ENCODE results near the gene FXYD6.

The FXYD6 gene

DNA sequence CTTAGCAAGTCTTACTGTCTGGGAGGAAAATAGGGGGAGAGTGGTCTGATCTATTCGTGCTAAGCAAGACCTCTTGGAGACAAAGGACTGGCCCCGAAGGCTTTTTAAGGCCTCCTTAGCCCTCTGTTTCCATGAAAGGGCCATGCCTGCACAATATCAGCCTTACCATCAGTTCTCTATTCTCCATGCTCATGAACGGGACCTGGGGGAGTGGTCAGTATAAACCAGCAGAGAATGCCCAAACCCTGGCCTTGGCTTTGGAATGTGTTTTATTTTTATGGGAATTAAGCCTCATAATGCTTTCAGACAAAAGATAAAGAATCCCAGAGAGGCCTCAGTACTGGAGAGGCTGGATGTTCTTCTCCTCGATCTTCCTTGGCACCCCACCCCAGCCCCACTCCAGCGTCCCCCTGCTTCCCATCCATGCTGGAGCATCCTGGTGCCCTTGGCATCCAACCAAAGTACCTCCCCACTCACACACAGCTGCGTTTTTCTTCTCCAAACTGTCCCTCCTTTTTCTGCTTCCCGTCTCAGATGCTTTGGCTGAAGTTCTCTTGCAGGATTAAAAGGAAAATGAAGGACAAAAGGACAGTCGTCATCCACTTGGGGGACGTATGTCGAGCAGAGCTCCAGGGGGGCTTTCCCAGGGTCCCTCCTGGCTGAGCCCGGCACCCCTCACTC is 18.6 kb downstream of the FXYD6 start:
- Histone ChIP-seq H3K36me3 (ENCODE audit: control insufficient read depth, insufficient read depth, low read length) (no peaks in the 10 kb centered on the region), H3K4me3 (ENCODE audit: low read depth, low read length) (no peak overlapping the region), H3K27me3 (ENCODE audit: control insufficient read depth, insufficient read depth, low read length) (no peaks in the 10 kb centered on the region), H3K9me3 (ENCODE audit: control insufficient read depth, insufficient read depth, low read length) (no peaks in the 10 kb centered on the region), H3K27ac (ENCODE audit: low read depth, low read length) (no peak overlapping the region), H3K9ac (ENCODE audit: low read depth, low read length) (no peak overlapping the region), H3K4me1 (ENCODE audit: control insufficient read depth, insufficient read depth, low read length) (peaks cover 12% of the 10 kb centered on the region)

DNA sequence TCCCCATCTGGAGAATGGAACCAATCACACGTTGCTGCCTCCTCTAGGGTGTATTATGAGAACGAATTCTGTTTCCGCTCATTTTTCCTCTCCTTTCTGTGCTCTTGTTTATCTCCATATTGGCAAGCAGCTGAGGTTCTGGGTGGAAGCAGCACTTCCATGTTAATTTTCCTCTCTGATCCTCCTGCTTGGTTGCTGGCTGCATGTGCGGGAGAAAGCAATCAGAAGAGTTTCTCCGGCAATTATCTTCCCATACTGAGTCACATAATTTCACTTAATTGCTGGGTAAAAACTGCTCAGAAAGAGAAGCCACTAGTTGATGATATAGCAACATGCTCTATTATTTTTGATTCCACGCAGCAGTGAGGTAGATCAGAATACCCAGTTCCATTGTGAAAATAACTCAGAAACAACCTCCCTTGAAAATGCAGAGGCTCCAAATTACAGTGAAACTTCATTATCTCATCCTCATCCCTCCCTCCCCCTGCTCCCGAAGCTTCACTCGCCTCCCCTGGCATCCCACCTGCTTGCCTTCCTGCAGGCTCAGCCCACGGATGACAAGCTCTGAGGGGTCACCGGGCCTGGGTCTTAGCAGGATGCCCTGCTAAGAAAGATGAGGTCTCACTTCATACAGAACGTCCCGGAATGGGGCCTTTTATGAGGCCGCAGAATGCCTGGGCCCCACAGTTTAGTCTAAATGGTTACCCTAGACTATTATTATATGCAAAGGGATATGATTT is 20.4 kb downstream of the FXYD6 start:
- Histone ChIP-seq H3K9ac (ENCODE audit: low read depth, low read length) (no peak overlapping the region), H3K9me3 (ENCODE audit: control insufficient read depth, insufficient read depth, low read length) (no peaks in the 10 kb centered on the region), H3K27me3 (ENCODE audit: control insufficient read depth, insufficient read depth, low read length) (no peaks in the 10 kb centered on the region), H3K27ac (ENCODE audit: low read depth, low read length) (no peak overlapping the region), H3K4me1 (ENCODE audit: control insufficient read depth, insufficient read depth, low read length) (peaks cover 9% of the 10 kb centered on the region), H3K4me3 (ENCODE audit: low read depth, low read length) (no peak overlapping the region), H3K36me3 (ENCODE audit: control insufficient read depth, insufficient read depth, low read length) (no peaks in the 10 kb centered on the region)

- Histone ChIP-seq H3K27me3 (ENCODE audit: control insufficient read depth, insufficient read depth, low read length) (no peaks in the 10 kb centered on the region), H3K4me1 (ENCODE audit: control insufficient read depth, insufficient read depth, low read length) (peaks cover 6% of the 10 kb centered on the region), H3K36me3 (ENCODE audit: control insufficient read depth, insufficient read depth, low read length) (no peaks in the 10 kb centered on the region), H3K9ac (ENCODE audit: low read depth, low read length) (no peak overlapping the region), H3K4me3 (ENCODE audit: low read depth, low read length) (no peak overlapping the region), H3K27ac (ENCODE audit: low read depth, low read length) (no peak overlapping the region), H3K9me3 (ENCODE audit: control insufficient read depth, insufficient read depth, low read length) (no peaks in the 10 kb centered on the region)
Observed at GRCh38 chr11:117855186-117855845, 21.1 kb downstream of the FXYD6 start.

DNA sequence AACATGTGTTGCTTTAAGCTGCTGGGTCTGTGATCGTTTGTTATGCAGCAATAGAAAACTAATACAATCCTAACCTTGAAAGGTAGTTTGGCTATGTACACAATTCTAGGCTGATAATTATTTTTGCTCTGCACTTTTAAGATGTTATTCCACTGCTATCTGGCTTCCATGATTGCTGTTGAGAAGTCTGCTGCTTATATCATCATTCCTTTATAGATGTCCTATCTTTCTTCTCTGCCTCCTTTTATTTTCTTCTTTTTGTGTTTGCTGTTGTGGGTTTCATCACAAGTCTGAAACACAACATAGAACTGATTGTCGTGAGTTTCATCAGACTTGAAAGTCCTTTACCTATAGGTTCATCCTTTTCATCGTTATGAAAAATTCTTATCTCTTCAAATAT is 24.1 kb downstream of the FXYD6 start:
- no peaks in the 10 kb centered on the region for H3K27me3 ChIP-seq (ENCODE audit: control insufficient read depth, insufficient read depth, low read length)
- no peak overlapping the region for H3K9ac ChIP-seq (ENCODE audit: low read depth, low read length)
- H3K4me3 ChIP-seq (ENCODE audit: low read depth, low read length) = no peak overlapping the region
- peaks cover 6% of the 10 kb centered on the region for H3K4me1 ChIP-seq (ENCODE audit: control insufficient read depth, insufficient read depth, low read length)
- H3K36me3 ChIP-seq (ENCODE audit: control insufficient read depth, insufficient read depth, low read length) = no peaks in the 10 kb centered on the region
- H3K27ac ChIP-seq (ENCODE audit: low read depth, low read length) = no peak overlapping the region
- no peaks in the 10 kb centered on the region for H3K9me3 ChIP-seq (ENCODE audit: control insufficient read depth, insufficient read depth, low read length)

- Histone ChIP-seq H3K9me3 (ENCODE audit: control insufficient read depth, insufficient read depth, low read length) (no peaks in the 10 kb centered on the region), H3K4me3 (ENCODE audit: low read depth, low read length) (no peak overlapping the region), H3K9ac (ENCODE audit: low read depth, low read length) (no peak overlapping the region), H3K27me3 (ENCODE audit: control insufficient read depth, insufficient read depth, low read length) (no peaks in the 10 kb centered on the region), H3K36me3 (ENCODE audit: control insufficient read depth, insufficient read depth, low read length) (no peaks in the 10 kb centered on the region), H3K4me1 (ENCODE audit: control insufficient read depth, insufficient read depth, low read length) (peaks cover 6% of the 10 kb centered on the region), H3K27ac (ENCODE audit: low read depth, low read length) (no peak overlapping the region)
Observed at GRCh38 chr11:117851852-117852251, 24.6 kb downstream of the FXYD6 start.

DNA sequence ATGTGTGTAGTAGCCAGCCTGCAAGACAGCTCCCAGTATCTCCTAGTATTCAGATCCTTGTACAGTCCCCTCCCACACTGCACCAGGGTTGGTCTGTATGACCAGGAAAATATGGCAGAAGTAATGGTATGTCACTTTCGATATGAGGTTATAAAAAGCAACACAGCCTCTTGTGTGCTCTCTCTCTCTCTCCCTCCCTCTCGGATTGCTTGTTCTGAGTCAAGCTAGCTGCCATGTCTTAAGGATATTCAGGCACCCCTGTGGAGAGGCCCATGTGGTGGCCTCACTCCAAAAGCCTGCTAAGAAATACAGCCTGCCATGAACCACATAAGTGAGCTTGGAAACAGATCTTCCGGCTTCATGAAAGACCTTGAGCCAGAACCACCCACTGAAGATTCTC is 25.4 kb downstream of the FXYD6 start:
- Histone ChIP-seq H3K4me3 (ENCODE audit: low read depth, low read length) (no peak overlapping the region), H3K9me3 (ENCODE audit: control insufficient read depth, insufficient read depth, low read length) (no peaks in the 10 kb centered on the region), H3K27ac (ENCODE audit: low read depth, low read length) (no peak overlapping the region), H3K9ac (ENCODE audit: low read depth, low read length) (no peak overlapping the region), H3K27me3 (ENCODE audit: control insufficient read depth, insufficient read depth, low read length) (no peaks in the 10 kb centered on the region), H3K4me1 (ENCODE audit: control insufficient read depth, insufficient read depth, low read length) (peaks cover 6% of the 10 kb centered on the region), H3K36me3 (ENCODE audit: control insufficient read depth, insufficient read depth, low read length) (no peaks in the 10 kb centered on the region)

- no peaks in the 10 kb centered on the region for H3K36me3 ChIP-seq (ENCODE audit: control insufficient read depth, insufficient read depth, low read length)
- no peak overlapping the region for H3K4me3 ChIP-seq (ENCODE audit: low read depth, low read length)
- no peak overlapping the region for H3K27ac ChIP-seq (ENCODE audit: low read depth, low read length)
- H3K27me3 ChIP-seq (ENCODE audit: control insufficient read depth, insufficient read depth, low read length) = no peaks in the 10 kb centered on the region
- peaks cover 6% of the 10 kb centered on the region for H3K4me1 ChIP-seq (ENCODE audit: control insufficient read depth, insufficient read depth, low read length)
- H3K9me3 ChIP-seq (ENCODE audit: control insufficient read depth, insufficient read depth, low read length) = no peaks in the 10 kb centered on the region
- H3K9ac ChIP-seq (ENCODE audit: low read depth, low read length) = no peak overlapping the region
Observed at GRCh38 chr11:117849781-117850414, 26.6 kb downstream of the FXYD6 start.

DNA sequence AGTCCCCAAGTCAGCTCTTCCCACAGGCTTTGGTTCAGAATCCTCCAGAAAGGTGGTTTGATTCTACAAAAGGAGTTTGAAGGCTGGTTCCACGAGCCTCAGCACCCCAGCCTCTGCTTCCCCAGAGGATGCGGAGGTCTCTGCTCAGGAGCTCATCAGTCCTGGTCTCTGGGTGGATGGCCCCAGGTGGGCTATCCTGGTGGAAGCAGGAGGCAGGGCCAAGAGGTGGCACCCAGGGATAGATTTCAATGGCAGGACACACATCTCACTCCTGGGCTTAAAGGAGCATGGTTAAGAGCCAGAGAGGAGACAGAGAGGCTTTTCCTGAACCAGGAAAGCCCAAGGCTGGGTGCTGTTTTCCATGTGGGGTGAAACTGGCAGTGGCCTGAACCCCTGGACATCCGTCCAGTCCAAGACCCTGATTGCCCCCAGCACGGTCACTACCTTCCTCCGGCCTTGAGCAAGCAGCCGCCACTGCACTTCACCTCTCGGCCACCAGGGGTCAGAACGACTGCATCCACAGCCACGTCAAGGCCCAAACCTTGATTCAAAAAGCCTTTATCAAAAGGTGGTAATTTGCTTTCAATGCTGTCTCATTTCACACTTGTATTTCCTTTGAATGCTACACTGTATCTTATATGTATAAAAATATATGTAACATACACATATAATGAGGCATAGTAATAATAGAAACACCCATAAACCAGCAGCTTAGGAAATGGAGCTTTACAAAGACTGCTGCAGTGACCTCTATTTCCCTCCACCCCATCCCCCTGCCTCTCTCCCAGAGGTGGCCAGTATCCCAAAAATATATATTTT is 32.6 kb downstream of the FXYD6 start:
- no peak overlapping the region for H3K4me3 ChIP-seq (ENCODE audit: low read depth, low read length)
- no peaks in the 10 kb centered on the region for H3K9me3 ChIP-seq (ENCODE audit: control insufficient read depth, insufficient read depth, low read length)
- no peaks in the 10 kb centered on the region for H3K4me1 ChIP-seq (ENCODE audit: control insufficient read depth, insufficient read depth, low read length)
- H3K27me3 ChIP-seq (ENCODE audit: control insufficient read depth, insufficient read depth, low read length) = no peaks in the 10 kb centered on the region
- no peak overlapping the region for H3K9ac ChIP-seq (ENCODE audit: low read depth, low read length)
- H3K27ac ChIP-seq (ENCODE audit: low read depth, low read length) = no peak overlapping the region
- H3K36me3 ChIP-seq (ENCODE audit: control insufficient read depth, insufficient read depth, low read length) = no peaks in the 10 kb centered on the region

DNA sequence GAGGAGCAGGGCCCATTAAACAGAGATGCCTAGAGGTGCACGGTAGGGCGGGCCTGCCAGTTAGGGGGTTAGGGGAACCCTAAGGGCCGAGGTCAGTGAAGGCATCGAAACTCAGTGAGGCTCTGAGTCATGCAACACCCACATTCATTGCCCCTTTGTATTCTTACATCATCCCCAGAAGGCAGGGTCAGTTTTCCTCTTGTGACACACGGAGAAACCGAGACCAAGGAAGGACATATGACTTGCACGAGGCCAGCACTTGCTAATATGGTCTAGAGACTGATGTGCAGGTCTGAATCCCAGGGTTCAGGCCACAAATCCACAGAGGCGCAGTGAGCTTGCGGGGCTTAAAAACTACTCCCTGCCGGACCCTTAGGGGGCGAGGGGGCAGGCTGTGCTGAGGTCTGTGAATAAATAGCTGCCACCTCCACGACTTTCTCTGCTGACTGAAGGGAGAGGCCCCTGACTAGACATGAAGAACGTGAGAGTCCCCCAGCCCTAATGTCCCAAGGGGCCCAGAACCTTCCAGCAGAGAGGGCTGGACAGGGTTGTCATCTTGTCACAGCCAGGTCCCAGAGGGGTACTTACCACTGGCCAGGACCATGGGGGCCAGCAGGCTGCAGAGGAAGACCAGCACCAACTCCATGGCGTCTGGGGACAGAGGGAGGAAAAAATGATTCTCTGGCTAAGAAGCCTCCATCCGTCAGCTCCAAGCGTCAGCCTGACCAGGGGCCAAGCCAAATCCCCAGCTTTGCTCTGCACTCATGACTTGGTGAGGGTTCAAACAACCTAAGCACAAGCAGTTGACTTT is 34.1 kb downstream of the FXYD6 start:
- Histone ChIP-seq H3K9me3 (ENCODE audit: control insufficient read depth, insufficient read depth, low read length) (no peaks in the 10 kb centered on the region), H3K9ac (ENCODE audit: low read depth, low read length) (no peak overlapping the region), H3K4me1 (ENCODE audit: control insufficient read depth, insufficient read depth, low read length) (no peaks in the 10 kb centered on the region), H3K4me3 (ENCODE audit: low read depth, low read length) (no peak overlapping the region), H3K36me3 (ENCODE audit: control insufficient read depth, insufficient read depth, low read length) (no peaks in the 10 kb centered on the region), H3K27ac (ENCODE audit: low read depth, low read length) (no peak overlapping the region), H3K27me3 (ENCODE audit: control insufficient read depth, insufficient read depth, low read length) (no peaks in the 10 kb centered on the region)

- Histone ChIP-seq H3K27ac (ENCODE audit: low read depth, low read length) (no peak overlapping the region), H3K27me3 (ENCODE audit: control insufficient read depth, insufficient read depth, low read length) (no peaks in the 10 kb centered on the region), H3K4me3 (ENCODE audit: low read depth, low read length) (no peak overlapping the region), H3K36me3 (ENCODE audit: control insufficient read depth, insufficient read depth, low read length) (no peaks in the 10 kb centered on the region), H3K9me3 (ENCODE audit: control insufficient read depth, insufficient read depth, low read length) (no peaks in the 10 kb centered on the region), H3K4me1 (ENCODE audit: control insufficient read depth, insufficient read depth, low read length) (no peaks in the 10 kb centered on the region), H3K9ac (ENCODE audit: low read depth, low read length) (no peak overlapping the region)
Observed at GRCh38 chr11:117841551-117842031, 34.9 kb downstream of the FXYD6 start.
